HG03108 (cell line): ENCODE data around the gene NELL2.

Source experiments
- ATAC-seq: cut with Tn5 transposase; IDR thresholded peaks from one replicate; pipeline ENCODE4 v1.9.1; 2021; ENCODE audit warnings: moderate library complexity; ENCODE audit not compliant: unreplicated experiment

The NELL2 gene

DNA sequence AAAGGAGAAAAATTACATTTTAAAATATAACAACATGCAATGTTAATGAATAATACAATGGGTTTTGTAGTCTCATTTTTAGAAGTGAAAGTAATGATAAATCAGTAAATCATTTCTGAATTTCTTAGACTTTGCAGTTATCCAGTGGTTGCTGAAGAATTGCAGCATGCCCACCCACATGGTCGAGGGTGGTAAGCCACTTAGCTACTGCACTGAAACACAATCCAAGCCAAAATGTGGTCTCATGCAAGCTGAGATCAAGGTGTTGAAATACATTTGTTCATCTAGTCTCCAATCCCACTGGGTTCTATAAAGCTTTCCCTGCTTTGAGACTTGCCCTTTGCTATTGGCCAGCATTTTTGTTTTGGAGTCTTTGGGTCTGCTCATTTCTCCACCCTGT lies 247.9 kb downstream of the NELL2 start:
- no peak for ATAC-seq

GRCh38 chr12:44627387-44628166 lies 248.5 kb downstream of the NELL2 start:
- ATAC-seq: no peak

DNA sequence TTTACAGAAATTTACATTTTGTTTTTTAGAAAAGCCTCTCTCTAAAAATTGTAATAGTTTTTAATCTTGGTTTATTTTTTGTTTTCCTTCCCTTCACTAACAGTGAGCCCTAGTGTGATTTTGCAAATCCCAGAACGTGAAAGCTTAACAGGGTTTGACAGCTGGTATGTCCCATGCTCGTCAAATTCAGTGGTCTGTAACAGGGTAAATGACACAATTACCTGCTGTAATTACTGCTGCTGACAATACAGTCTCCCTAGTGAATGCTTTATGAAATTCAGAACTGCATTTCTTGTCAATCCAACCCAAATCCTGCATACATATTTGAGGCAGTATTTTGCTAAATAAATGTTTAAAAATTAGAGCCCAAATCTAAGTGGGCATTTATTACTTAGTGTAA lies 249.2 kb downstream of the NELL2 start:
- ATAC-seq: no peak

- no peak for ATAC-seq
Measured at GRCh38 chr12:44618946-44619345, 257.2 kb downstream of the NELL2 start.

GRCh38 chr12:44616402-44616801 lies 259.7 kb downstream of the NELL2 start:
- no peak for ATAC-seq

DNA sequence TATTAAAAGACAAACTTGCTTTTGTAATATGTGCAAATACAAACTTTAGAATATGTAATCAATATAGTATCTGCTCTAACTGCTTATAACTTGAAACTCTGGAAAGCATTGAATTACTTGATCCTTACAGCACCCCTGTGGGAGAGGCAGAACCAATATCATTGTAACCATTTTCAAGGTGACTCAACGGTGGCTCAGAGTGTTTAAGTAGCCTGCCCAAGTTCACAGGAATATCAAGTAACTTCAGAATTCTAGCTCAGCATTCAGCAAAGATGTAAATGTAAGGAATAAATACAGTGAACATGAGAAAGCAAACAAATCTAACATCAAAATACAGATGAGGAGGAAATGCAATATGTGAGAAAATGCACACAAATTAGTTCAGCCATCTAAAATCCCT lies 264.6 kb downstream of the NELL2 start:
- ATAC-seq: no peak

DNA sequence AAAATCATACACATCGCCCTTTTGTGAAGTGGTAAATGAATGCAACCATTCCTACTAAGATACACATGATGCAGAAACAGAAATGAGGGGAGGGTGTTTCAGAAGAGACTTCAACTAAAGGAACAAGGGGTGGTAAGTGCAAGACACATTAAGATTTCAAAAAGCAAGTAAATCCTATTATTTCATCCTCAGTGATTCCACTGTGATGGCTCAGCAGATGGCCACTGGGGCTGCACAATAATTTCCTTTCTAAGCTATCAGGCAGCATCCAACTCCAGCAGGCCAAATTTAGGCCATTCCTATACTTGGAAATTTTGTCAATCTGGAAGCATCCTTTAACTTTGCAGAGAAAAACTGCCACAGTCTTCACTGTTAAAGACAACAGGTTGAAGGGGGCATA lies 272.4 kb downstream of the NELL2 start:
- ATAC-seq: no peak

GRCh38 chr12:44592626-44593025 lies 283.5 kb downstream of the NELL2 start:
- no peak for ATAC-seq

DNA sequence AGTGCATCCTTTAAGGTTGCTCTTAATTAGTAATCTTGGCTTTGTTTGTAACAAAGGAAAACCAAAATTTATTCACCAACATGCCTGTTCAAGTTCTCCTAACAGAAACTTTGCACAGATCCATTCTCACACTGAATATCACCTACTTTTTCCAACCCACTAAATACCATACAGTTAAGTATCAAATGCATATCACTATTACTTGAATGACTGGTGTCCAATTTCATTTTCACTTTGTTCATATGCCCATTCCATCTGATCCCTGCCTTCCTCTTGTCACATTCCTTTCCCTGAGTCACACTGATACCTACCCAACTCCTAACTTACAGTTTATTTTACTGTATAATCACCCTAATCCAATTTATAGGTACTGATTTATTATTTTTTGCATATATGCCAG lies 286.4 kb downstream of the NELL2 start:
- ATAC-seq: no peak

GRCh38 chr12:44588651-44589050 lies 287.5 kb downstream of the NELL2 start:
- no peak for ATAC-seq

DNA sequence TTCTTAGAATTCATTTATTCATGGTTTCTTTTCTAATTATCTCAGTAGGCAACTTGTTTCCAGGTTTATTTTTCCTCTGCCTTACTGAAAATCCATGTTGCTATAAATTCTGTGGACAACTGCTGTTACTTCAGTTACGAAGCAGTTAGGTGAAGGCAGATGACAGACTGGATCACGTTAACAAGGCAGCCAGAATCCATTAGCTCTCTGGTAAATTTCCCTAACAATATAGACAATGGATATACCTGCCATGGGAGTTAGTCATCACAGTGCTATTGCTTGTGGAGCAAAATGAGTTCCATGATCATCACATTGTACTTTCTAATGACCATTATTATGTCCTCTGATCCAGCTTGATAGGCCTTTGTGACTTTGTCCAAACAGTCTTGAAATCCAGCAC lies 291.5 kb downstream of the NELL2 start:
- no peak for ATAC-seq

DNA sequence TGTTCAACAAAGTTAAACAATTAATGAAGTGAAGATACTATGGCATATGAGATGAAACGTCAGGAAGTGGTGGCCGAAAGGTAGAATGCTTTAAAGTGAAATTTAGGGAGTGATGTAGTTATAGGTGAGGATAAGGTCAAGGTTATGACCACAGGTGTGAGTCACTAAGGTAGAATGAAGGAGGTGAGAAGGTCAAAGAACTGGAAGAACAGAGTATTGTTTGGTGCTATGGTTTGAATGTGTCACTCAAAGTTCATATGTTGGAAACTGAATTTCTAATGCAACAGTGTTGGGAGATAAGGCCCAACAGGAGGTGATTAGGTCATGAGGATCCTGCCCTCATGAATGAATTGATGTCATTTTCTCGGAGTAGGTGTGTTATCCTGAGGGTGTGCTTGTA lies 293.6 kb downstream of the NELL2 start:
- ATAC-seq: no peak

DNA sequence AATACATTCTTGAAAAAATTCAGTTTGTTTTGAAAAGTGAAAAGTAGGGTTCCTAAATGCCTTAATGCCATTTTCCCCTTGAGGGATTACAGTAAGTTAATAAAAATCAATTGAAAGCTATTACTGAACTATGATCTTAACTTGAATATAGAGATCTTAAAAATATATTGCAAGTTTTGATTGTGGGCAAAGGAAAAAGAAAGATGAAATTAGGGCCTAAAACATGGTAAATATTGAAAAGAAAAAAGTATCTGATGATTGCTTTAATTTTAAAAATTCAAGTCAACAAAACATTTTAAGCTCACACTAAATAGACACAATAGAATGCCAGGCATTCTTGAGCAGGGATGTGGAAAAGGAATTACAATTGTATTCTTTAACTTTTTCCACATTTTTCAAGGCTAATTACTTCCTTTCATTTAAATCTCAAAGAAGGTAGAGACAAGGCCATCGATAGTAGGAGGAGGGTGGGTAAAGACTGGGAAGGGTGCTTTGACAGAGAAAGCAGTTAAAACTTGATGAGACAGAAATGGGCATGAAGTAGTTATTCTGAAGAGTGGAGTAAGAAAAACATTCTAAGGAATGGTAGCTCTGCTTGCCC lies 294.4 kb downstream of the NELL2 start:
- ATAC-seq: no peak

GRCh38 chr12:44574586-44574985 lies 301.5 kb downstream of the NELL2 start:
- ATAC-seq: no peak

DNA sequence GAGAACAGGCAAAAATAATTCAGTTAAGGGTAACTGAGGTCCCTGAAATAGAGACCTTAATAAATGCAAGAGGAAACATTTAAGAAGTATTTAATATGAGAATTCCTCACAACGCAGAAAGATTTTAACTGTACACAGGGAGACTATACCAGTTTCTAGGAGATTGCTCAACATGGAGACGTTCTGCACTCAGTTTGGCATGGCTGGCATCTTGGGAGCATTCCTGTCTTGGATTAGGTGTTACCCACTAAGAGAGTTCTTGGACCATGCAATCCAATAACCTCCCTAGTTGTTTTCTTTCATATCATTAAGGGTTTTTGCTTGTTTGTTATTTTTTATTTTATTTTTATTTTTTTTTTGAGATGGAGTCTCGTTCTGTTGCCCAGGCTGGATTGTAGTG lies 302.4 kb downstream of the NELL2 start:
- no peak for ATAC-seq

GRCh38 chr12:44571006-44571550 lies 305.0 kb downstream of the NELL2 start:
- ATAC-seq: no peak

DNA sequence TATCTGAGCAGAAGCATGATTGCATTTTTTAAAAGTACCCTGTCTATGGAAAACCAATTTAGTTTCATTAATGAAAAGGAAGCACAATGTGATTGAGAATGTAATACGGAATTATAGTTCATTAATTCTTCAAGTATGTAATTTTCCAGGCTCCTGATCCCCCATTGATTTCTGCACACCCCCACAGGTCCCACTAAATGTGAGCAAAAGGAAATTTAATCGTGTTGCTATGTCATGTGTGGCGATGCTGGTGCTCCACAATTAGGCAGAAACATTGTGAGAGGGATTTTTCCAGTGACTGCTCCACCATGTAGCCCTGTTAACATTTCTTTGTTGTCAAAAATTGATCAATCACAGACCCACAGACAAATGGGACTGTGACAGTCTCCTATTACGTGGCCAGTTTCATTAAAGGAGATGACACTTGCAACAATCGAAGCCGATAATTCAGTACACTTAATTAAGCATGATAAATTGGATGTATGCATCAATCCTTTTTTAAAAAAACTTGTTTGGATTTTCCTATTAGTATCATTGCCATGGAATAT lies 306.0 kb downstream of the NELL2 start:
- no peak for ATAC-seq

- no peak for ATAC-seq
Measured at GRCh38 chr12:44565163-44565562, 311.0 kb downstream of the NELL2 start.

- ATAC-seq: no peak
Measured at GRCh38 chr12:44563486-44563885, 312.6 kb downstream of the NELL2 start.

- ATAC-seq: no peak
Measured at GRCh38 chr12:44558340-44559100, 317.6 kb downstream of the NELL2 start.

DNA sequence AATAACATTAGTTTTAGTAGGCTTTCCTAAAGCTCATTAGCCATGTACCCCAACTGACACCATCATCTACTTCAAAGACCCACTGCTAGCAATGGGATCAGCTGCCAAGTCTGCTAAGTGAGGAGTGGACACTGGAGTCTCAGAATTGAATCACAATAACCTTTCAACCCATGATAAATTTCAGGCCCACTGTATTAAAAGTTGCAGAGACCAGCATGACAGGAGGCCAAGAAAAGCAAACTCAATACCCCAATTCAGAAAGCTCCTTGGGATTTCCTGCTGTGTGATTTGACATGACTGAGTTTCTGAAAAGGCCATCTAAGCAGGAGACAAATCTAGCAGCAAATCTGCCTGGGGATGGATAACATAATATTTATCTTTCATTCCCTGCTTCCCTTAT lies 320.7 kb downstream of the NELL2 start:
- no peak for ATAC-seq
